Activated naive CD4-positive, alpha-beta T cell treated with anti-CD3 and anti-CD28 coated beads, Interleukin-2, amount 50 U/mL, for 24 hours (primary cell): ENCODE measurements around the gene TTC31.
A peak's percentile ranks its signal among the peaks of the same experiment; 100 is the strongest.
"Not testable (repeated sequence)": the region's sequence is repeated elsewhere in the genome, so short reads cannot be mapped to it uniquely, and the experiment has no call there.

Source experiments
- H3K27ac Mint-ChIP-seq: one replicate; pipeline ENCODE4 v1.8.0; 2021; ENCODE audit warnings: mild to moderate bottlenecking, mixed read lengths
- H3K27me3 Mint-ChIP-seq: one replicate; pipeline ENCODE4 v1.8.0; 2021; ENCODE audit warnings: mixed read lengths
- H3K36me3 Mint-ChIP-seq: one replicate; pipeline ENCODE4 v1.8.0; 2021; ENCODE audit warnings: mixed read lengths
- H3K4me1 Mint-ChIP-seq: one replicate; pipeline ENCODE4 v1.8.0; 2021; ENCODE audit warnings: mixed read lengths
- H3K4me3 Mint-ChIP-seq: one replicate; pipeline ENCODE4 v1.8.0; 2021; ENCODE audit warnings: mild to moderate bottlenecking, mixed read lengths
- H3K9me3 Mint-ChIP-seq: one replicate; pipeline ENCODE4 v1.8.0; 2021; ENCODE audit warnings: mixed read lengths

Gene TTC31

DNA sequence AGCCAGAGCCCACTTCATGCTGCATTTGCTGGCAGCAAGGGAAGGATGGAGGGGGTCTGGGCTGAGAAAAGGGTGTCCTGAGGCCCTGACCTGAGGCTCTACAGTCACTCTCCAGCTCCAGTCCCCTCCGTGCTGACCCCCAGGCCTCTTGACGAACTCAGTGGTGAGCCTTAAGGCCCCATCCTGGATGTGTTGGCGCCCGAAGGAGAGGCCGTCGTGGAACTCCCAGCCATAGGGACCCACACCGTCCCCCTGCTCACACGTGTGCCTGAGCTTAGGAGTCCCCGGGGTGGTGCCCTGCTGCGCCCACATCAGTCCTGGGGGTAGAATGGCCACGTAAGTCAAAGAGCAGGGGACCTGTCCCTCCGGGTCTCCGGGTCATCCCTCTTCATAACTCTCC, 18.5 kb upstream of the TTC31 start:
- Mint-ChIP-seq H3K36me3 (peaks cover 4% of the 10 kb centered on the region), H3K4me3 (peak overlapping the region; percentile 99), H3K27me3 (no peaks in the 10 kb centered on the region), H3K9me3 (no peaks in the 10 kb centered on the region), H3K4me1 (peaks cover 36% of the 10 kb centered on the region), H3K27ac (peak overlapping the region; percentile 84)

DNA sequence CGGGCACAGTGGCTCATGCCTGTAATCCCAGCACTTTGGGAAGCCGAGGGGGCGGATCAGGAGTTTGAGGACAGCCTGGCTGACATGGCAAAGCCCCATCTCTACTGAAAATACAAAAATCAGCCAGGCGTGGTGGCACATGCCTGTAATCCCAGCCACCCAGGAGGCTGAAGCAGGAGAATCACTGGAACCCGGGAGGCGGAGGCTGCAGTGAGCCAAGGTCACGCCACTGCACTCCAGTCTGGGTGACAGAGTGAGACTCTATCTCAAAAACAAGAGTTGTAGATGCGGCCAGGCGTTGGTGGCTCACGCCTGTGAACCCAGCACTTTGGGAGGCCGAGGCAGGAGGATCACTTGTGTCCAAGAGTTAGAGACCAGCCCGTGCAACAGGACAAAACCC, 12.1 kb upstream of the TTC31 start:
- peak overlapping the region; percentile 86 for H3K27ac Mint-ChIP-seq
- peaks cover 17% of the 10 kb centered on the region for H3K36me3 Mint-ChIP-seq
- H3K4me3 Mint-ChIP-seq, result peak overlapping the region; percentile 76
- H3K4me1 Mint-ChIP-seq, result peaks cover 26% of the 10 kb centered on the region
- not testable (repeated sequence) for H3K9me3 Mint-ChIP-seq, H3K27me3 Mint-ChIP-seq

DNA sequence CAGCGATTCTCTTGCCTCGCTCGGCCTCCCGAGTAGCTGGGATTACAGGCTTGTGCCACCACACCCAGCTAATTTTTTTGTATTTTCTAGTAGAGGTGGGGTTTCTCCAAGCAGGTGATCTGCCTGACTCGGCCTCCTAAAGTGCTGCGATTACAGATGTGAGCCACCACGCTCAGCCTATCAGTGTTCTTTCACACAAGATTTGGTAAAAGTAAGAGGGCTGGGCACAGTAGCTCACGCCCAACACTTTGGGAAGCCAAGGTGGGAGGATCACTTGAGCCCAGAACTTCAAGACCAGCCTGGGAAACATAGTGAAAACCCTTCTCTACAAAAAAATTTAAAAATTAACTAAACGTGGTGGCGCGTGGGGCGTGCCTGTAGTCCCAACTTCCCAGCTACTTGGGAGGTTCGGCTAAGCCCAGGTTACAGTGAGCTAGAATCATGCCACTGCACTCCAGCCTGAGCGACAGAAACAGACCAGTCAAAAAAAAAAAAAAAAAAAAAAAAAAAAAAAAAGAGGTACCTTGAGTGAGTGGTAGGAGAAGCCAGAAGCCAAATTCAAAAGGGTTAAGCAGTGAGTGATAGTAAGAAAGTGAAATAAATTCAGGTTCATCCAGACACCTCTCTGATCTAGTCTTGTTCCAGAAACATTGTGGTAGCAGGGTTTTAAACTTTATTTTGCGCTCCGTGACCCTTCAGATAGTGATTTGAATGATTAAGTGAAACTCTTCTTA, 11.4 kb upstream of the TTC31 start:
- H3K27ac Mint-ChIP-seq, result peak overlapping the region; percentile 98
- no peaks in the 10 kb centered on the region for H3K27me3 Mint-ChIP-seq
- peaks cover 17% of the 10 kb centered on the region for H3K36me3 Mint-ChIP-seq
- peaks cover 21% of the 10 kb centered on the region for H3K4me1 Mint-ChIP-seq
- peak overlapping the region; percentile 99 for H3K4me3 Mint-ChIP-seq
- H3K9me3 Mint-ChIP-seq, result no peaks in the 10 kb centered on the region

DNA sequence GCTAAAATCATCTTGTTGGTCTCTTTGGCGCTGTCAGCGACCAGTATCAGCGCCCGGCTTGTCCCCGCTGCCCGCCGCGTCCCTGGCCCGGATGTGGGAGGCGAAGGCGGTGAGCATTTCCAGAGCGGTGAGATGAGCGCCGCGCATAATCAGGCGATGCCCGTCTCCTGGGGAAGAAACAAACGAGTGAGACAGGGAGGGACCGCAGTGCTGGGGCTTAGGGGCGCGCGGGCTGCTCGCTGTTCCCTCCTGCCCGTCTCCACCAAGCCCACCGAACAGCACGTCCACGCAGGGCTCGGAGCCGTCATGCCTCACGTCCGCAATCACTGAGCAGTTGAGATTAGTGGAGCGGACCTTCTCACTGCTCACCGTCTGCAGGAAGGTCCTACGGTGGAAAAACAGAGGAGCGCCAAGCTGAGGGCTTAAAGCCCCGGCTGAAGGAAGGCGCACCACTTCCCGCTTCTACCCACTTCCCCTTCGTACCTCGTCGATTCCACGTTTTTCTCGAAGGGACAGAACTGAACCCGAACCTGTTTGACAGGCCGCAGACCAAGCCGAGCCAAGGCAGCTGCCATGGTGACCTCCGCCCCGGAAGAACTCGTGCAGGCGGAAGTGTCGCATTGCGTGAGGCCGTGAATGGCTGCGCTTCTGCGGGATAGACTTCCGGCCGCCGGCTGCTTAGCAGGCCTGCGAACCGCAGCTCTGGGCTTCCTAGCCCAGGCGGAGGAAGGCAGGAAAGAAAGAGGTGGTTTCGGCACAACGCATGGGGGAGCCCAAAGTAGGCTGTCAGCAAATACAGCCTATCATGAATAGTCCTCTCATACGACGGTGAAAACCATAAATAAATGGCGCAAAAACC, 10.6 kb upstream of the TTC31 start, which contains the start of gene MRPL53:
Gene MRPL53 (minus strand): TSS at position 595 of the 859 bp plus-strand sequence. CDS start 20 bp downstream, at position 575.
- Mint-ChIP-seq H3K4me1 (peaks cover 22% of the 10 kb centered on the region), H3K36me3 (peaks cover 17% of the 10 kb centered on the region), H3K9me3 (no peaks in the 10 kb centered on the region), H3K4me3 (peak within 1 kb of the TSS; percentile 99), H3K27me3 (no peaks in the 10 kb centered on the region), H3K27ac (peak within 1 kb of the TSS; percentile 98)

DNA sequence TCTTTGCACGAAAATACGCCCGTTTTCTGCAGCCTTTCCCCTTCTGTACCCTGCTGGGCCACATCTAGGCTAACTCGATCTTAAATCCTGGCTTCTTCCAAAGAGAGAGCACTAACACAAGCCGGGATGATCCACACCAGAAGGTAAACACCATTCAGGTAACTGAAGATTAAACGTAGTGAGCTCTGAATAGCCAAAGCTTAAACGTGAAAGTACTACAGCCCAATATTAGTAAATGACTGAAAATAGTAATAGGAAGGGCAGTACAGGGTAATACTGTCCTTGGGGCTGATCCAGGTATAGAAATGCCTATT, 10.0 kb upstream of the TTC31 start:
- Mint-ChIP-seq H3K9me3 (no peaks in the 10 kb centered on the region), H3K36me3 (peaks cover 20% of the 10 kb centered on the region), H3K4me1 (peaks cover 24% of the 10 kb centered on the region), H3K27ac (peak overlapping the region; percentile 98), H3K27me3 (no peaks in the 10 kb centered on the region), H3K4me3 (peak overlapping the region; percentile 99)

DNA sequence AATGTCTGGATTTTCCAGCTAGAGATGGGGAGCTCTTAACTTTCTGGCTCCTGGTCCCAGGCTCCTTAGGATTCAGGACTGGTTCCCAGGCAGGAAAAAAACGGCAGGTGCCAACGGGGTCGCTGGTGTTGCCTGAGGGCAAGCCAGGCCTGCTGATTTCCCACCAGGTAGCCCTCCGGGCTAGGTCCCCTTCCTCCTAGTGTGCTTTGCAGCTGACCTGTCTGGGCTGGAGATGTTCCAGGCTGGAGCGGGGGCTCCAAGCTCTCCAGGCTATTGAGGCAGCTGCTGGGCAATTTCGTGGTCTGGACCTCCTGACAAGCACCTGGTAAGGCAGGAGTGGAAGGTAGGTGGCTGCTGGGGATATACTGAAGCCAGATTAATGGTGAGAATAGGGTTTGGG, 8.4 kb upstream of the TTC31 start:
- no peak overlapping the region for H3K4me3 Mint-ChIP-seq
- peaks cover 23% of the 10 kb centered on the region for H3K36me3 Mint-ChIP-seq
- H3K27me3 Mint-ChIP-seq, result no peaks in the 10 kb centered on the region
- H3K4me1 Mint-ChIP-seq, result peaks cover 29% of the 10 kb centered on the region
- H3K27ac Mint-ChIP-seq, result peak overlapping the region; percentile 68
- H3K9me3 Mint-ChIP-seq, result no peaks in the 10 kb centered on the region

DNA sequence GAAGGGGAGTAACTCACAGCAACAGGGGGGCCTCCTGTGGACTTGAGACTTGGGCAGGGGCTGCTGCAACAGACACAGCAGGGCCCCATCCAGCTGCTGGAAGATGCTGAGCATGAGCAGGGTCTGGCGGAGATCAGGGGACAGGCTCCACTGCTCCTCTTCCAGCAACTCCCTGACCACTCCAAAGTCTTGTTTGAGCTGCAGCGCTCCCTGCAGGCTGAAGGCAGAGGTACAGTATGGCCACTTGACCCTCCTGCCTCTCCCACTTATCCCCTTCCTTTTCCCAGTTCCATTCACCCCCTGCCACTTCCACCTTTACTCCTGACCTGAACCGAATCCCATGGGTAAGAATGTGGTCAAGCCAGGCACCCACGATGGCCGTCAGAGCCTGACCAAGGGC, 8.0 kb upstream of the TTC31 start:
- peaks cover 27% of the 10 kb centered on the region for H3K4me1 Mint-ChIP-seq
- H3K36me3 Mint-ChIP-seq, result peaks cover 23% of the 10 kb centered on the region
- no peaks in the 10 kb centered on the region for H3K27me3 Mint-ChIP-seq
- no peaks in the 10 kb centered on the region for H3K9me3 Mint-ChIP-seq
- no peak overlapping the region for H3K4me3 Mint-ChIP-seq
- H3K27ac Mint-ChIP-seq, result no peak overlapping the region

DNA sequence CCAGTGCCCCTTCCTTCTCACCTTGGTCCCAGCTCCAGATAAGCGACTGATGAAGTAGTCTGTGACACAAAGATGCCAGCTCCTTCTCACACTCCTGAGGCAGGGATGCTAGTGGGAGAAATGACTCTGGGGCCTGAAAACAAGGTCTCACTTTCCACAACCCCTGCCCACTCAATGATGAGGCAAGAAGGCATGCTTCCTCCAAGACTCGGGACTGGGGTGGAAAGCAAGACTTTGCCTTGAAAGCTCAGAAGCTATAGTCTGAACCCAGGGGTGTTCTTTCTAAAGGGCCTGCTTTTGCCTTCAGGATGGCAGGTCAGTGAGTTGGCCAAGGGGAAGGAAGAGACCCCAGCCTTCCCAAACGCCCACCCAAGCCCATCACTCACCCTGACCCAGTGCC, 1.4 kb upstream of the TTC31 start:
- H3K4me3 Mint-ChIP-seq, result peak overlapping the region; percentile 99
- peaks cover 13% of the 10 kb centered on the region for H3K36me3 Mint-ChIP-seq
- no peaks in the 10 kb centered on the region for H3K9me3 Mint-ChIP-seq
- H3K4me1 Mint-ChIP-seq, result peaks cover 41% of the 10 kb centered on the region
- H3K27me3 Mint-ChIP-seq, result no peaks in the 10 kb centered on the region
- H3K27ac Mint-ChIP-seq, result no peak overlapping the region

DNA sequence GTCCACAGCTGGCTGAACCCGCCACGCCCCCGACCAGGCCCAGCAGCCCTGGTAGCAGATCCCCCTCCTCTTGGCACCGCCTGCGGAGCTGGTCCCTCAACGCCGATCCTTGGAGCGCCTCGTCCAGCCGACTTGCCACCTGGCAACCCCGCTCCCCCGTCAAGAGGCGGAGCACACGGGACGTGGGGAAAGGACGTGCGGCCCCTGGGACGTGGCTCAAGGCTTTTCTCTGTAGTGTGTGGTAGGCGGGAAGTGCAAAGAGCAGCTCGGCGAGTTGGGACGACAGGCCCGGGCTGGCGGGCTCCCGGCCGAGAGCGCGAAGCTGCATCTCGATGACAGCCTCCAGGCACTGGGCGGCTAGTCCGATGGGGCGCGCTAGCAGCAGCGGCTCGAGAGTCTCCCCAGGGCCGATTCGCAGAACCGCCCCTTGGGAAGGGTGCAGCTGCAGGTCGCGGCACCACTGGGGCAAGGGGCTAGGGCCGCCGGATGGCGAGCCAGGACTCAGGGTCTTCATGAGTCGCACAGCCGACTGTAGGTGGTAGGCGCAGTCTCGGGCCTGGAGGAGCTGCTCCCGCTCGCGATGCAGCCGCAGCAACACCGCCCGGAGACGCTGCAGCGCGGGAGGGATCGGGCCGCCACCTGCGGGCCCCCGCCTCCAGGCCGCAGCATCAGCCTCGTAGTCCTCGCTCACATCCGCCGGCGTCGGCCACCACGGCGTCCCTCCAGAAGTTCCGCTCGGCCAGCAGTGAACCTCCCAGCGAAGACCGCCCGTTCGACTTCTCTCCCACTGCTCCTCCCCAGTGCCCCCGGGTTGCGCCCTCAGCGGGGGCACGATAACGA, 700 bp upstream of the TTC31 start:
- Mint-ChIP-seq H3K27me3 (no peaks in the 10 kb centered on the region), H3K4me1 (peaks cover 44% of the 10 kb centered on the region), H3K9me3 (no peaks in the 10 kb centered on the region), H3K4me3 (peak overlapping the region; percentile 99), H3K27ac (peak overlapping the region; percentile 100), H3K36me3 (peaks cover 13% of the 10 kb centered on the region)

DNA sequence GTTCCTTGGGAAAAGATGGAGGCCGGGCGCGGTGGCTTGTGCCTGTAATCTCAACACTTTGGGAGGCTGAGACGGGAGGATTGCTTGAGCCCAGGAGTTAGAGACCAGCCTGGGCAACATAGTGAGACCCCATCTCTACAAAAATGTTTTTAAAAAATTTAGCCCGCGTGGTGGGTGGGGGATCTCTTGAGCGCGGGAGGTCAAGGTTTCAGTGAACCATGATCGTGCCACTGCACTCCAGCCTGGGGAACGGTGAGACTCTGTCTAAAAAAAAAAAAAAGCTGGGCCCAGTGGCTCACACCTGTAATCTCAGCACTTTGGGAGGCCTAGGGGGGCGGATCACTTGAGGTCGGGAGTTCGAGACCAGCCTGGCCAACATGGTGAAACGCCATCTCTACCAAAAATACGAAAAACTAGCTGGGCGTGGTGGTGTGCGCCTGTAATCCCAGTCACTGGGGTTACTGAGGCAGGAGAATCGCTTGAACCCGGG, 839 bp downstream of the TTC31 start:
- H3K27me3 Mint-ChIP-seq, H3K9me3 Mint-ChIP-seq, H3K27ac Mint-ChIP-seq: not testable (repeated sequence)
- H3K4me1 Mint-ChIP-seq, result peaks cover 41% of the 10 kb centered on the region
- peaks cover 10% of the 10 kb centered on the region for H3K36me3 Mint-ChIP-seq
- peak overlapping the region; percentile 99 for H3K4me3 Mint-ChIP-seq

DNA sequence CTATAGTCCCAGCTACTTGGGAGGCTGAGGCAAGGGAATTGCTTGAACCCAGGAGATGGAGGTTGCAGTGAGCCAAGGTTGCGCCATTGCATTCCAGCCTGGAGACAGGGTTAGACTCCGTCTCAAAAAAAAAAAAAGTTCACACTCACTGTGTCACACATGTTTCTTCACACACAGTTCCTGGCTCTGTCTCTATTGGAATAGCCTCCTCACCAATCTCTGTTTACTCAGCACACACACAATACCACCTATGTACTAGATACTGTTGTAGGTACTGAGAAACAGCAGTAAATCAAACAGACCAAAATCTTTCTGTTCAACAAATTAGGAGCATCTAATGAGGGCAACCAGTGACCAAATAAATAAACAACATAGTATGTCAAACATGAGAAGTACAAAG, 3.3 kb downstream of the TTC31 start:
- Mint-ChIP-seq H3K27ac (no peak overlapping the region), H3K9me3 (no peaks in the 10 kb centered on the region), H3K4me3 (no peak overlapping the region), H3K27me3 (no peaks in the 10 kb centered on the region), H3K36me3 (peaks cover 4% of the 10 kb centered on the region), H3K4me1 (peaks cover 24% of the 10 kb centered on the region)

DNA sequence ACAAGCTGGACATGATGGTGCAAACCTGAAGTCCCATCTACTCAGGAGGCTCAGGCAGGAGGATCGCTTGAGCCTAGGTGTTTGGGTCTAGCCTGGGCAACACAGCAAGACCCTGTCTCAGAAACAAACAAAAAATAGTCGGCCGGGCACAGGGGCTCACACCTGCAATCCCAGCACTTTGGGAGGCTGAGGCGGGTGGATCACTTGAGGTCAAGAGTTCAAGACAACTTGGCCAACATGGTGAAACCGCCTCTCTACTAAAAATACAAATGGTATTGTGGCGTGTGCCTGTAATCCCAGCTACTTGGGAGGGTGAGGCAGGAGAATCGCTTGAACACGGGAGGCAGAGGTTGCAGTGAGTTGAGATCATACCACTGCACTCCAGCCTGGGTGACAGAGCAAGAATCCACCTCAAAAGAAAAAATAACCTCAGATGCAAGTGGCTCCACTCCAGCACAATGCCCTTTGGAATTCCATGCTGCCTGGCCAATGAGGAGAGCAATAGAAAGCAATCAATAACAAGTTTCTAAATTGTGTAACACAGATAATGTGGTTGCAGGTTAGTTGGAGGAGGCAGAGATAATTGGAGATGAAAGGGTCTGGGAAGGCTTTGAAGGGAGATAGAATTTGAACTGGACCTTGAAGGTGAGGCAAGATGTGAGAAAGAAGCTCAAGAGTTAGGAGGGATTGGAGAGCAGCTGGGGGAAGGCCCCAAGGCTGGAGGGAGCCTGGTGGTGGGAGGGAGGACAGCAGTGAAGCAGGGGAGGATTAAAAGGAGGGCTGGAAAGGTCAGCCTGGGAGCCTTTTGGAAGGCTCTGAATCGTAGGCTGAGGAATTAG, 6.0 kb downstream of the TTC31 start:
- H3K27me3 Mint-ChIP-seq, result no peaks in the 10 kb centered on the region
- H3K9me3 Mint-ChIP-seq, result no peaks in the 10 kb centered on the region
- peaks cover 8% of the 10 kb centered on the region for H3K4me1 Mint-ChIP-seq
- peaks cover 7% of the 10 kb centered on the region for H3K36me3 Mint-ChIP-seq
- H3K4me3 Mint-ChIP-seq, result no peak overlapping the region
- H3K27ac Mint-ChIP-seq, result no peak overlapping the region

DNA sequence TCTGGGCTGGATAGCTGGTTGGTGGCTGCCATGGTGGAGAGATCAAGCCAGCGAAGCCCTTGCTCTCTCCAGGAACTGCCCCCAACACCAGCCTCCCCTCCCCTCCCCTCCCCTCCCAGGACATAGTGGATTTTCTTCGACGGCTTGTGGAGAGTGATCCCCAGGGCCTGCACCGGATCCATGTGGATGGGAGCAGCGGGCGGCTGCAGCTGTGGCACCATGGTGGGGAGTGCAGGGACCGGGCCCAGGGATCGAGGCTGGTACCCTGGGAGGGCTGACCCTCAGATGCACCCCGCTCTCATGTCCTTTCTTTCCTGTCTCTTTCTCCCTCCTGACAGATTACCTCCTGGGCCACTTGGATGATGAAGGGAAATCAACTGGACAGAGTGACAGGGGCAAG, 7.0 kb downstream of the TTC31 start:
- H3K4me1 Mint-ChIP-seq, result peaks cover 3% of the 10 kb centered on the region
- no peaks in the 10 kb centered on the region for H3K9me3 Mint-ChIP-seq
- peaks cover 11% of the 10 kb centered on the region for H3K36me3 Mint-ChIP-seq
- no peak overlapping the region for H3K27ac Mint-ChIP-seq
- H3K27me3 Mint-ChIP-seq, result no peaks in the 10 kb centered on the region
- H3K4me3 Mint-ChIP-seq, result no peak overlapping the region

DNA sequence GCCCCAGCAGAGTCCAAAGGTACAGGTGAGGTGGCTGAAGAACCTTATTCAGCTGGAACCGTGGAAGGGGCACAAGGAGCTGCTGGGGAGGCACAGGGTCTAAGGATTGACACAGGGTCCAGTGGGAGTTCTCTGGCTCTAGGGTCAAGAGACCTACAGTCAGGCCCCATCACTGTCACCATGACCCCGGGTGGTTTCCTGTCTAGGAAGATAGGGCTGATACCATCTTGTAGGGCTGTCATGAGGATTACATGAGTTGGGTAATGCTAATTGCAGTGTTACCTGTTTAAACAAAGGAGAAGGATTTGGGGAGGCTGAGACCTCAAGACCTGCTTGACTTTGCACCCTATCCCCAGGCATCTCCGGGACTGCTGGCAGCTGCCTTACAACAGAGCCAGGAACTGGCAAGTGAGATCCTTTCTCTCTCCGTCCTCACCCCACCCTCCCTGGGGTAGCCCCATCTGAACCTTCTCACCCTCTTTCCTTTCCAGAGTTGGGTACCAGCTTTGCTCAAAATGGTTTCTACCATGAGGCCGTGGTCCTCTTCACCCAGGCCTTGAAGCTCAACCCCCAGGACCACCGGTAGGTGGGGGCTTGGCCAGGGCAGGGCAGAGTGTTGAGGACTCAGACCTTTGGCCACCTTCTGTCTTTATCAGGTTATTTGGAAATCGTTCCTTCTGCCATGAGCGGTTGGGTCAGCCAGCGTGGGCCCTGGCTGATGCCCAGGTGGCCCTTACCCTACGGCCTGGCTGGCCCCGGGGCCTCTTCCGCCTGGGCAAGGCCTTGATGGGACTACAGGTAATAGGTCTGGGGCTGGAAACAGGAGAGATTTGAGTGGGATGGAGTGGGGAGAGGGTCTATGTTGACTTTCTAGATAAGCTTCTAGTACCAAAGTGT, 9.0 kb downstream of the TTC31 start:
- Mint-ChIP-seq H3K4me1 (peaks cover 1% of the 10 kb centered on the region), H3K9me3 (no peaks in the 10 kb centered on the region), H3K36me3 (peaks cover 7% of the 10 kb centered on the region), H3K4me3 (no peak overlapping the region), H3K27ac (no peak overlapping the region), H3K27me3 (no peaks in the 10 kb centered on the region)
